ENCODE data around the gene ZNF546. TPM values are rescaled to one million over a fixed set of nuclear protein-coding genes. Genes with fewer than 3 reads are reported as not detected.

ZNF546 gene
- total and polyA plus RNA-seq, 7 donors = 0.69 to 12.8 (median 6.0) TPM

GRCh38 chr19:39983695-39984300 is 13.1 kb upstream of the ZNF546 start:
- Histone ChIP-seq H3K27me3 (no peaks in the 10 kb centered on the region), H3K36me3 (peaks cover 7 to 44% (median 21%) of the 10 kb centered on the region in 4 donors), H3K4me3 (no peak overlapping the region), H3K27ac (no peak overlapping the region), H3K4me1 (no peaks in the 10 kb centered on the region), H3K9me3 (peaks cover 0 to 14% (median 7%) of the 10 kb centered on the region in 4 donors)
- no peak for DNase-seq
- intact Hi-C loops (cut with DNase I) = no loop called here
- TF ChIP-seq EP300 (IDR thresholded peaks at IDR 0.05) = no peak
- no peak for TF ChIP-seq POLR2A (IDR thresholded peaks at IDR 0.05)
- no peak for TF ChIP-seq POLR2AphosphoS5 (IDR thresholded peaks at IDR 0.05)
- TF ChIP-seq CTCF (IDR thresholded peaks at IDR 0.05) = no peak
- 88 to 97% methylated on average over 5 of the region's 5 CpGs for WGBS, 2 donors

- intact Hi-C loops (cut with DNase I) = no loop called here
- DNase-seq = no peak
- Histone ChIP-seq H3K4me1 (no peaks in the 10 kb centered on the region), H3K36me3 (peaks cover 0 to 17% (median 0%) of the 10 kb centered on the region in 4 donors), H3K27ac (no peak overlapping the region), H3K27me3 (no peaks in the 10 kb centered on the region), H3K4me3 (no peak overlapping the region), H3K9me3 (peaks cover 0 to 14% (median 7%) of the 10 kb centered on the region in 4 donors)
- TF ChIP-seq CTCF (IDR thresholded peaks at IDR 0.05) (no peak), POLR2AphosphoS5 (IDR thresholded peaks at IDR 0.05) (no peak), EP300 (IDR thresholded peaks at IDR 0.05) (no peak), POLR2A (IDR thresholded peaks at IDR 0.05) (no peak)
These were observed 10.2 kb upstream of the ZNF546 start for GRCh38 chr19:39986643-39987042.

- TF ChIP-seq EP300 (IDR thresholded peaks at IDR 0.05) = no peak
- TF ChIP-seq POLR2A (IDR thresholded peaks at IDR 0.05) = no peak
- no peak for TF ChIP-seq CTCF (IDR thresholded peaks at IDR 0.05)
- no peak for TF ChIP-seq POLR2AphosphoS5 (IDR thresholded peaks at IDR 0.05)
- intact Hi-C loops (cut with DNase I) = no loop called here
- Histone ChIP-seq H3K27me3 (no peaks in the 10 kb centered on the region), H3K4me3 (no peak overlapping the region), H3K4me1 (no peaks in the 10 kb centered on the region), H3K27ac (no peak overlapping the region), H3K36me3 (peaks cover 0 to 11% (median 0%) of the 10 kb centered on the region in 4 donors), H3K9me3 (peaks cover 0 to 14% (median 7%) of the 10 kb centered on the region in 4 donors)
- no peak for DNase-seq
These were observed 9.7 kb upstream of the ZNF546 start for GRCh38 chr19:39987167-39987566.

DNA sequence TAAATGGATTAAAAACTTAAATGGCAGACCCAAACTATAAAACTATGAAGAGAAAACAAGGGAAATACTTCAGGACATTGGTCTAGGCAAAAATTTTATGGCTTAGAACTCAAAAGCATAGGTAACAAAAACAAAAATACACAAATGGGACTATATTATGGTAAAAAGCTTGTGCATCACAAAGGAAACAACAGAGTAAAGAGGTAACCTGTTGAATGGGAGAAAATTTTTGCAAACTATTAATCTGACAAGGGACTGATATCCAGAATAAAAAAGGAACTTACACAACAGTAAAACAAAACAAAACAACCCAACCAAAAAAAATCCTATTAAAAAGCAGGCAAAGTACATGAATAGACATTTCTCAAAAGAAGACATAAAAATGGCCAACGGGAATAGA is 9.3 kb upstream of the ZNF546 start:
- Histone ChIP-seq H3K27me3 (no peaks in the 10 kb centered on the region), H3K4me3 (no peak overlapping the region), H3K36me3 (peaks cover 0 to 7% (median 0%) of the 10 kb centered on the region in 4 donors), H3K4me1 (no peaks in the 10 kb centered on the region), H3K9me3 (peaks cover 0 to 14% (median 7%) of the 10 kb centered on the region in 4 donors), H3K27ac (no peak overlapping the region)
- no peak for DNase-seq
- intact Hi-C loops (cut with DNase I) = no loop called here
- TF ChIP-seq CTCF (IDR thresholded peaks at IDR 0.05) (no peak), POLR2AphosphoS5 (IDR thresholded peaks at IDR 0.05) (no peak), EP300 (IDR thresholded peaks at IDR 0.05) (no peak), POLR2A (IDR thresholded peaks at IDR 0.05) (no peak)
- WGBS, 2 donors = 93 to 100% methylated on average over 1 of the region's 1 CpG

DNA sequence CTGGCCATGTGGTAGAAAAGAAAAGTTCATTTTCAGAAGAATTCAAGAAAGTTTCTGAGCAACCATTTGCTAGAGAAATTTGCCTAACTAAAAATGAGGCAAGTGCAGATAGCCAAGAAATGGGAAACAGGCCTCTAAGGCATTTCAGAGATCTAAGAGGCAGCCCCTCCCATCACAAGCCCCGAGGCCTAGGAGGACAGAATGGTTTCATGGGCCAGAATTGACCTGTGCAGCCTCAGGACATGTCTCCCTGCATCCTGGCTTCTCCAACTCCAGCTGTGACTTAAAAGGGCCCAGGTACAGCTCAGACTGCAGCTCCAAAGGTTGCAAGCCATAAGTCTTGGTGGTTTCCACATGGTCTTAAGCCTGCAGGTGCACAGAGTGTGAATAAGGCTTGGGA is 3.3 kb upstream of the ZNF546 start:
- H3K4me3 ChIP-seq = no peak overlapping the region
- peaks cover 0 to 22% (median 13%) of the 10 kb centered on the region in 4 donors for H3K4me1 ChIP-seq
- DNase-seq = no peak
- no peaks in the 10 kb centered on the region for H3K36me3 ChIP-seq
- H3K27me3 ChIP-seq = no peaks in the 10 kb centered on the region
- 98 to 100% methylated on average over 1 of the region's 1 CpG for WGBS, 2 donors
- intact Hi-C loops (cut with DNase I) = loop anchor here (10.0 kb wide), 1 partner anchor 91 kb away; no protein-coding TSS in a partner anchor
- TF ChIP-seq POLR2AphosphoS5 (IDR thresholded peaks at IDR 0.05) = no peak
- no peak for TF ChIP-seq POLR2A (IDR thresholded peaks at IDR 0.05)
- no peak for TF ChIP-seq EP300 (IDR thresholded peaks at IDR 0.05)
- no peak for TF ChIP-seq CTCF (IDR thresholded peaks at IDR 0.05)
- H3K27ac ChIP-seq = no peak overlapping the region
- H3K9me3 ChIP-seq = no peaks in the 10 kb centered on the region

All from sigmoid colon (tissue), 7 donors.